Epithelial cell of esophagus (primary cell): ENCODE measurements around the gene CHD6.

Experiments used
- DNase-seq: peaks from one replicate; pipeline ENCODE4 v3.0.0; 2010; ENCODE audit warnings: low read depth
- H3K4me3 ChIP-seq: 2 replicates; pipeline ENCODE4 v1.5.1; 2011; ENCODE audit warnings: mild to moderate bottlenecking, low read length, control low read depth
- CTCF ChIP-seq: IDR thresholded peaks from 2 replicates; pipeline ENCODE4 v1.5.1; 2011; ENCODE audit warnings: low read depth, mild to moderate bottlenecking, low read length, control low read depth, inconsistent platforms; ENCODE audit not compliant: insufficient read depth; ENCODE audit errors: missing control alignments

The CHD6 gene

GRCh38 chr20:41427833-41428232 lies 190.3 kb downstream of the CHD6 start:
- DNase-seq = no peak
- no peak for TF ChIP-seq CTCF
- H3K4me3 ChIP-seq = no peak overlapping the region

- no peak for TF ChIP-seq CTCF
- no peak overlapping the region for H3K4me3 ChIP-seq
- DNase-seq = no peak
Measured at GRCh38 chr20:41426976-41427375, 191.2 kb downstream of the CHD6 start.

GRCh38 chr20:41426086-41426830 lies 191.9 kb downstream of the CHD6 start:
- no peak for DNase-seq
- H3K4me3 ChIP-seq = no peak overlapping the region
- TF ChIP-seq CTCF = no peak

- no peak for TF ChIP-seq CTCF
- H3K4me3 ChIP-seq = no peak overlapping the region
- DNase-seq = no peak
Measured at GRCh38 chr20:41425180-41425884, 192.8 kb downstream of the CHD6 start.

- no peak for DNase-seq
- no peak for TF ChIP-seq CTCF
- no peak overlapping the region for H3K4me3 ChIP-seq
Measured at GRCh38 chr20:41424546-41424945, 193.6 kb downstream of the CHD6 start.

GRCh38 chr20:41424011-41424410 lies 194.2 kb downstream of the CHD6 start:
- DNase-seq = no peak
- TF ChIP-seq CTCF = no peak
- H3K4me3 ChIP-seq = no peak overlapping the region
